SK-N-MC (cell line): ENCODE results near the gene GALNTL6.
"Not testable (repeated sequence)": the region's sequence is repeated elsewhere in the genome, so short reads cannot be mapped to it uniquely, and the experiment has no call there.

ENCODE experiments used
- EZH2 ChIP-seq: fragments of 200-600 bp; sonication (generic); IDR thresholded peaks from one replicate; pipeline ENCODE4 v1.6.1; 2017; ENCODE audit warnings: antibody characterized with exemption
- FOXP2 ChIP-seq: optimal IDR thresholded peaks from 2 replicates; pipeline ENCODE3; 2011; ENCODE audit warnings: mild to moderate bottlenecking, moderate library complexity; ENCODE audit not compliant: insufficient read depth; ENCODE audit errors: extremely low read length, control extremely low read depth
- POLR2AphosphoS5 ChIP-seq: IDR thresholded peaks from 2 replicates; pipeline ENCODE4 v1.6.1; 2012; ENCODE audit warnings: mild to moderate bottlenecking, low read depth, low read length, borderline replicate concordance

GRCh38 chr4:172797281-172797680, 984.1 kb downstream of the GALNTL6 start:
- TF ChIP-seq EZH2, POLR2AphosphoS5, FOXP2: not testable (repeated sequence)
